ENCODE measurements around the gene OR52E4. TPM values are rescaled to one million over a fixed set of nuclear protein-coding genes. Genes with fewer than 3 reads are reported as not detected.

Gene OR52E4
- polyA plus RNA-seq, 2 donors: not detected

DNA sequence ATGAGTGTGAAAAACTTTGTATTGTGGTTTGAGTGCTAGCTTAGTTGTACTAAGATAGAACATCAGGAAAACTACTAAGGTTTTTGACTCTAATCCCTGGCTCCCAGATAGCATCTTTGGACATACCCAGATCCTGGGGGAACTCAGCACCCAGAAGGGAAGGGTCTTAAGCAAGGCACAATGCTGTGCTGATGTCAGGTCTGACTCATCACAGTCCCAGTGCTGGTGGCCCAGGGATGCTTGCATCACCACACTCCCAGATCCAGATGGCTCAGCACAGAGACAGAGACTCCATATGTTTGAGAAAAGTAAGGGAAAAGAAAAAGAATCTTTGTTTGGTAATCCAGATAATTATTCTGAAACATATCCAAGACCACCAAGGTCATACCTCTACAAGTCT is 43.4 kb downstream of the OR52E4 start:
- Histone ChIP-seq H3K9me3 (ENCODE audit: control insufficient read depth in 2 of 2, insufficient read depth in 1 of 2, low read depth in 1 of 2, low read length in 1 of 2) (peaks cover 4 to 5% of the 10 kb centered on the region in 2 donors), H3K27ac (ENCODE audit: low read depth in 2 of 2, low read length in 1 of 2) (no peak overlapping the region), H3K27me3 (ENCODE audit: control insufficient read depth in 1 of 2, insufficient read depth in 2 of 2, low read length in 2 of 2) (no peaks in the 10 kb centered on the region), H3K36me3 (ENCODE audit: control insufficient read depth in 2 of 2, insufficient read depth in 2 of 2, low read length in 1 of 2) (no peaks in the 10 kb centered on the region), H3K4me3 (ENCODE audit: low read depth in 1 of 2, low read length in 2 of 2) (no peak overlapping the region), H3K4me1 (ENCODE audit: control insufficient read depth in 2 of 2, insufficient read depth in 2 of 2, low read length in 1 of 2) (no peaks in the 10 kb centered on the region)

DNA sequence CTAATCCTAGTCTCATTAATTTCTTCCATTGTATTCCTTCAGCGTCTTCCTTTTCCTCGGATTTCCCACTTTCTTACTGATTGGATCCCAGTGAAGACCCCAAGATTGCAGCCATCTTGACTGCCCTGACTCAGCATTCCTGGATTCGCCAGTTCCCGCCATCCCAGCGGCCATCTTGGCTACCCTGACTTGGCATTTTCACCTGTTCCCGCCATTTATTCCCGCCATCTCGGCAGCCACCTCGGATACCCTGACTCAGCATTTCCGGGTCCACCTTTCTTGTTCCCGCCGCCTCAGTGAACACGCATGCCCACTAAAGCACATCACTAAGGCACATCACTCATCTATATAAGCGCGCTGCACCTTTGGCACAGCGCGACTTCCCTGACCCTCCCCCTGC is 47.8 kb downstream of the OR52E4 start:
- H3K27ac ChIP-seq (ENCODE audit: low read depth in 2 of 2, low read length in 1 of 2): no peak overlapping the region
- H3K4me1 ChIP-seq (ENCODE audit: control insufficient read depth in 2 of 2, insufficient read depth in 2 of 2, low read length in 1 of 2): no peaks in the 10 kb centered on the region
- 95 to 98% methylated on average over 17 of the region's 17 CpGs for WGBS, 2 donors
- no peak overlapping the region for H3K4me3 ChIP-seq (ENCODE audit: low read depth in 1 of 2, low read length in 2 of 2)
- H3K9me3 ChIP-seq (ENCODE audit: control insufficient read depth in 2 of 2, insufficient read depth in 1 of 2, low read depth in 1 of 2, low read length in 1 of 2): peaks cover 8 to 17% of the 10 kb centered on the region in 2 donors
- no peaks in the 10 kb centered on the region for H3K27me3 ChIP-seq (ENCODE audit: control insufficient read depth in 1 of 2, insufficient read depth in 2 of 2, low read length in 2 of 2)
- H3K36me3 ChIP-seq (ENCODE audit: control insufficient read depth in 2 of 2, insufficient read depth in 2 of 2, low read length in 1 of 2): no peaks in the 10 kb centered on the region

DNA sequence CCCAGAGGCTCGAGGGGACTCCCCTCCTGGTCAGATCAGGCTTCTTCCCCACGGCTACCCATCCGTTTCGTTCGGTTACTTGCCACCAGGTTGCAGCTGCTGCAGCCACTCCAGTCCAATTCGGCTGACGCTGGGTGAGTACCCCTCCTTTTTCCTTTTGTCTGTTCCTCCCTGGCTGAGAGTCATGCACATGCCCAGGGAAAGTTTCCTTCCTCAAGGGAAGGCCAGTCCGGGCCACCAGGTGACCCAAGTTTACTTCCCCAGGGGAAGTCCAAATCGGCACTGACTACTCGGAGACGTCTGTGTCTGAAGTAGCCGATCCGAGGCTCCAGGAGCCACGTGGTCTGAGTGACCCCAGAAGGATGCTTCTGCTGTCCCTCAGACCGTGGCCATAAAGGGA is 48.4 kb downstream of the OR52E4 start:
- H3K4me3 ChIP-seq (ENCODE audit: low read depth in 1 of 2, low read length in 2 of 2): no peak overlapping the region
- no peaks in the 10 kb centered on the region for H3K27me3 ChIP-seq (ENCODE audit: control insufficient read depth in 1 of 2, insufficient read depth in 2 of 2, low read length in 2 of 2)
- no peaks in the 10 kb centered on the region for H3K36me3 ChIP-seq (ENCODE audit: control insufficient read depth in 2 of 2, insufficient read depth in 2 of 2, low read length in 1 of 2)
- H3K27ac ChIP-seq (ENCODE audit: low read depth in 2 of 2, low read length in 1 of 2): no peak overlapping the region
- H3K4me1 ChIP-seq (ENCODE audit: control insufficient read depth in 2 of 2, insufficient read depth in 2 of 2, low read length in 1 of 2): no peaks in the 10 kb centered on the region
- peaks cover 8 to 16% of the 10 kb centered on the region in 2 donors for H3K9me3 ChIP-seq (ENCODE audit: control insufficient read depth in 2 of 2, insufficient read depth in 1 of 2, low read depth in 1 of 2, low read length in 1 of 2)
- WGBS, 2 donors: 84 to 89% methylated on average over 15 of the region's 15 CpGs

DNA sequence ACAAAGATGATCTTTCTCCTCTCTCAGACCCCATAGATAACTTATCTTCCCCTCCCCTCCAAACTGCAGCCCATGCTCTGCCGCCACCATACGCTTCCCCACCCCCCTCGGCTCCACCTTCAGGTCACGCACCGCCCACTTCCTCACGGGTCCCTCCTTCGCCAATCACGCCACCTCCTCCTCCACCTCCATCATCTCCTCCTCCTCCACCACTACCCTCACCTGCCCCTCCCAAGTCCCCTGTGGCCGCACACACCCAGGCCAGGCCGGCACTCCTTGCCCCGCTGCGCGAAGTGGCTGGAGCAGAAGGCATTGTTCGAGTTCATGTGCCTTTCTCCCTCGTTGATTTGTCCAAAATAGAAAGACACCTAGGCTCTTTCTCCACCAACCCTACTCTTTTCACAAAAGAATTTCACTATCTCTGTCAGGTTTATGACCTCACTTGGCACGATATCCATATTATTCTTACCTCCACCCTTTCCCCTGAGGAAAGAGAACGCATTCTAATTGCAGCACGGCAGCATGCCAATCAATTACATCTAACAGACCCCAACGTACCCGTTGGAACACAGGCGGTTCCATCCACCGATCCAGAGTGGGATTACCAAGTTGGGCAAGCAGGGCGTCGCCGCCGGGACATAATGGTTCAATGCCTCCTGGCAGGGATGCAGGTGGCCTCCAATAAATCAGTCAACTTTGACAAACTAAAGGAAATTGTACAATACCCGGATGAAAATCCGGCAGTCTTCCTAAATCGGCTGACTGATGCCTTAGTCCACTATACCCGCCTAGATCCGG is 49.3 kb downstream of the OR52E4 start:
- H3K36me3 ChIP-seq (ENCODE audit: control insufficient read depth in 2 of 2, insufficient read depth in 2 of 2, low read length in 1 of 2): no peaks in the 10 kb centered on the region
- no peak overlapping the region for H3K4me3 ChIP-seq (ENCODE audit: low read depth in 1 of 2, low read length in 2 of 2)
- H3K4me1 ChIP-seq (ENCODE audit: control insufficient read depth in 2 of 2, insufficient read depth in 2 of 2, low read length in 1 of 2): no peaks in the 10 kb centered on the region
- H3K27me3 ChIP-seq (ENCODE audit: control insufficient read depth in 1 of 2, insufficient read depth in 2 of 2, low read length in 2 of 2): no peaks in the 10 kb centered on the region
- no peak overlapping the region for H3K27ac ChIP-seq (ENCODE audit: low read depth in 2 of 2, low read length in 1 of 2)
- peaks cover 8 to 15% of the 10 kb centered on the region in 2 donors for H3K9me3 ChIP-seq (ENCODE audit: control insufficient read depth in 2 of 2, insufficient read depth in 1 of 2, low read depth in 1 of 2, low read length in 1 of 2)
- 88 to 93% methylated on average over 31 of the region's 31 CpGs for WGBS, 2 donors

DNA sequence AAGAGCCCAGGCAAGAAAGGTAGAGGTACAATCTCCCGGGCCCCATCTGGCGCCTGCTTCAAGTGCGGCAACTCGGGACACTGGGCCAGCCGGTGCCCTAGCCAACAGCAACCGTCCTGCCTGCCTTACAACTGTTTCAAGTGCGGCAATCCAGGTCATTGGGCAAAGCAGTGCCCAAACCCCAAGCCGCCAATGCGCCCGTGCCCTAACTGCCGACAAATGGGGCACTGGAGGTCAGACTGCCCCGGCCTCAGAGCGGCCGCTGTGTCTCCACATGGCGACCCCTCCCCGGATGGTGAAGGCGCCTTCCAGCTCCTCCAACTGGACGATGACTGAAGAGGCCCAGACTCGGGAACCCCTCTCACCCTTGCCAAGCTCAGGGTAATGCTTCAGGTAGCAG is 50.2 kb downstream of the OR52E4 start:
- Histone ChIP-seq H3K4me3 (ENCODE audit: low read depth in 1 of 2, low read length in 2 of 2) (no peak overlapping the region), H3K36me3 (ENCODE audit: control insufficient read depth in 2 of 2, insufficient read depth in 2 of 2, low read length in 1 of 2) (no peaks in the 10 kb centered on the region), H3K27me3 (ENCODE audit: control insufficient read depth in 1 of 2, insufficient read depth in 2 of 2, low read length in 2 of 2) (no peaks in the 10 kb centered on the region), H3K4me1 (ENCODE audit: control insufficient read depth in 2 of 2, insufficient read depth in 2 of 2, low read length in 1 of 2) (no peaks in the 10 kb centered on the region), H3K9me3 (ENCODE audit: control insufficient read depth in 2 of 2, insufficient read depth in 1 of 2, low read depth in 1 of 2, low read length in 1 of 2) (peaks cover 8 to 15% of the 10 kb centered on the region in 2 donors), H3K27ac (ENCODE audit: low read depth in 2 of 2, low read length in 1 of 2) (no peak overlapping the region)
- 86 to 95% methylated on average over 19 of the region's 19 CpGs for WGBS, 2 donors

DNA sequence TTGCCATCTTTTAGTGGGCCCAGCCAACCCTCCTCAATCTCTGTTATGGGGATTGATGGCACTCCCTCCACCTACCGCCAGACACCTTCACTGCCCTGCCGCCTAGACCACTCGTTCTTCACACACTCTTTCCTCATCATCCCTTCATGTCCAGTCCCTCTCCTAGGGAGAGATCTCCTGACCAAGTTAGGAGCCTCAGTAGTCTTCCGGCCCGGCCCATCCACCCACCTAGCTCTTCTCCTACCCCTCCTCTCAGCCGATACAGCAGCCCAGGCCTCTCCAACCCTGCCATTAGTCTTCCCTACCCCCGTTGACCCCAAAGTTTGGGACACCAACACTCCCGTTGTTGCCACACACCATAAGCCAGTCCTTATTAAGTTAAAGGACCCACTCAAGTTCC is 50.6 kb downstream of the OR52E4 start:
- Histone ChIP-seq H3K9me3 (ENCODE audit: control insufficient read depth in 2 of 2, insufficient read depth in 1 of 2, low read depth in 1 of 2, low read length in 1 of 2) (peaks cover 8 to 15% of the 10 kb centered on the region in 2 donors), H3K4me1 (ENCODE audit: control insufficient read depth in 2 of 2, insufficient read depth in 2 of 2, low read length in 1 of 2) (no peaks in the 10 kb centered on the region), H3K36me3 (ENCODE audit: control insufficient read depth in 2 of 2, insufficient read depth in 2 of 2, low read length in 1 of 2) (no peaks in the 10 kb centered on the region), H3K4me3 (ENCODE audit: low read depth in 1 of 2, low read length in 2 of 2) (no peak overlapping the region), H3K27ac (ENCODE audit: low read depth in 2 of 2, low read length in 1 of 2) (no peak overlapping the region), H3K27me3 (ENCODE audit: control insufficient read depth in 1 of 2, insufficient read depth in 2 of 2, low read length in 2 of 2) (no peaks in the 10 kb centered on the region)
- WGBS, 2 donors: 94 to 95% methylated on average over 8 of the region's 8 CpGs

DNA sequence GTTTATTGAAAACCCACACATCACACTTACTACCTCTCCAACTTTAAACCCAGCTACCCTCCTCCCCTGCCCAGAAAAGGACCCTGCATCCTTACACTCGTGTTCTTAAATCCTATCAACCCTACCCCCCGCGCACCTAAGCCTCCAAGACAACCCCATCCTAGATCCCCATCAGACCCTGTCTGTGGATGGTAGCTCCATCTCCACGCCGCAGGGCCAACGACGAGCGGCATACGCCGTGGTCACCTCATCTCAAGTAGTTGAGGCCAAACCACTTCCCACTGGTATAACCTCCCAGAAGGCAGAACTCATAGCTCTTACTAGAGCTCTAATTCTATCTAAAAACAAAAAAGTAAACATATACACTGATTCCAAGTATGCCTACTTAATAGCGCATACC is 52.2 kb downstream of the OR52E4 start:
- 95 to 97% methylated on average over 11 of the region's 11 CpGs for WGBS, 2 donors
- Histone ChIP-seq H3K27ac (ENCODE audit: low read depth in 2 of 2, low read length in 1 of 2) (no peak overlapping the region), H3K36me3 (ENCODE audit: control insufficient read depth in 2 of 2, insufficient read depth in 2 of 2, low read length in 1 of 2) (no peaks in the 10 kb centered on the region), H3K27me3 (ENCODE audit: control insufficient read depth in 1 of 2, insufficient read depth in 2 of 2, low read length in 2 of 2) (no peaks in the 10 kb centered on the region), H3K4me1 (ENCODE audit: control insufficient read depth in 2 of 2, insufficient read depth in 2 of 2, low read length in 1 of 2) (no peaks in the 10 kb centered on the region), H3K4me3 (ENCODE audit: low read depth in 1 of 2, low read length in 2 of 2) (no peak overlapping the region), H3K9me3 (ENCODE audit: control insufficient read depth in 2 of 2, insufficient read depth in 1 of 2, low read depth in 1 of 2, low read length in 1 of 2) (peaks cover 8 to 15% of the 10 kb centered on the region in 2 donors)

DNA sequence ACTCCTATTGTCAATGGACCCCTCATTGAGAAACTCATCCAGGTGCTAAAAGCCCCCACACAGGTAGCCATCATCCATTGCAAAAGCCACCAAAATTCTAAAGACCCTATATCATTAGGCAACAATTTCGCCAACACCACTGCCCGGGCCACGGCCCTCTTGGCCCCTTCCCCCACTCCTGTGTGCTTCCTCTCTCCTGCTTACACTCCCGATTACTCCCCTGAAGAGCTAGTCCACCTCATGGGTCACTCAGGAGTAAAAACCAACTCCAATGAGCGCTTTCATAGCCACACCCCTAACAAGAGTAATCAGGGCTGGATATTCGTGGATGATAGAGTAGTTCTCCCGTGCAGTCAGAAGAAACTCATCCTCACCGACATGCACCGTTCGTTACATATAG is 52.7 kb downstream of the OR52E4 start:
- H3K36me3 ChIP-seq (ENCODE audit: control insufficient read depth in 2 of 2, insufficient read depth in 2 of 2, low read length in 1 of 2): no peaks in the 10 kb centered on the region
- H3K4me1 ChIP-seq (ENCODE audit: control insufficient read depth in 2 of 2, insufficient read depth in 2 of 2, low read length in 1 of 2): no peaks in the 10 kb centered on the region
- no peak overlapping the region for H3K27ac ChIP-seq (ENCODE audit: low read depth in 2 of 2, low read length in 1 of 2)
- no peak overlapping the region for H3K4me3 ChIP-seq (ENCODE audit: low read depth in 1 of 2, low read length in 2 of 2)
- H3K9me3 ChIP-seq (ENCODE audit: control insufficient read depth in 2 of 2, insufficient read depth in 1 of 2, low read depth in 1 of 2, low read length in 1 of 2): peaks cover 8 to 15% of the 10 kb centered on the region in 2 donors
- WGBS, 2 donors: 93% methylated on average over 10 of the region's 10 CpGs
- no peaks in the 10 kb centered on the region for H3K27me3 ChIP-seq (ENCODE audit: control insufficient read depth in 1 of 2, insufficient read depth in 2 of 2, low read length in 2 of 2)

All from esophagus (tissue), 2 donors.